ENCODE data around the gene DAP3. TPM values are rescaled to one million over a fixed set of nuclear protein-coding genes. Genes with fewer than 3 reads are reported as not detected.
"Not testable (repeated sequence)": the region's sequence is repeated elsewhere in the genome, so short reads cannot be mapped to it uniquely, and the experiment has no call there.

The DAP3 gene
- total RNA-seq = 100 to 1,000 TPM in 3 of 4 donors, 10 to 100 TPM in 1; 81.4 to 115 (median 107) TPM

DNA sequence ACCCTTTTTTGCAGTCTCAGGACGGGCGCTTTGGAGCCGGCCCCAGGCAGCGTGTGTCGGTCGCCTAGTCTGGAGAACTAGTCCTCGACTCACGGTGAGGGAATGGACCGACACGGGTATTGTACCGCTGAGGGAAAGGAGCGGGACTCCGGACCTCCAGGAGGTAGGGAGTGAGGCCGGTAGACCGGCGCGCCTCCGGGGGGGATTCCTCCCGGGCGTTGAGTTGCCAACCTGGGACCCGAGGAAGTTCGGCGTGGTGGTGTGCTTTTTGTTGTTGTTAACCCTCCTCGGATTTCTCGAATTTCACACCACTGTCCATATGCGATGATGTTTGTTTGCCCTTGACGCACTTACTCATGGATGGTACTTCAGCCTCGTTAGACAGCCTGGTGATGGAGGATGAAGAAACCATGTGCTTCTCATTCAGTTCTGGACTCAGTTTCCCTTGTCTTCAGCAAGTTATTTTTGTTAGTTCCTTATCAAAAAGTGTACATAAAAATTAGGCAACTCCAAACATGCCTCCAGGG lies at the start of gene DAP3:
Gene DAP3, plus strand, starts transcription at position 11 of the 527 bp plus-strand sequence. CDS start 20,689 bp downstream, outside the sequence.
- H3K27ac ChIP-seq = peak within 1 kb of the TSS; percentile 86 to 98 (median 96)
- H3K36me3 ChIP-seq = peaks cover 0 to 16% of the 10 kb centered on the region in 2 donors
- H3K27me3 ChIP-seq, ATAC-seq, H3K9me3 ChIP-seq: not testable (repeated sequence)
- TF ChIP-seq POLR2AphosphoS5 (IDR thresholded peaks at IDR 0.05) (peak; percentile 36), POLR2A (IDR thresholded peaks at IDR 0.05) (peak in 1 of 2 donors; percentile 32)
- H3K4me1 ChIP-seq = peaks cover 0 to 49% (median 13%) of the 10 kb centered on the region in 3 donors
- H3K4me3 ChIP-seq = peak within 1 kb of the TSS; percentile 85 to 96
- 0% methylated on average over 7 to 15 of the region's 28 CpGs for WGBS, 2 donors (ENCODE audit: low coverage in 1 of 2)

DNA sequence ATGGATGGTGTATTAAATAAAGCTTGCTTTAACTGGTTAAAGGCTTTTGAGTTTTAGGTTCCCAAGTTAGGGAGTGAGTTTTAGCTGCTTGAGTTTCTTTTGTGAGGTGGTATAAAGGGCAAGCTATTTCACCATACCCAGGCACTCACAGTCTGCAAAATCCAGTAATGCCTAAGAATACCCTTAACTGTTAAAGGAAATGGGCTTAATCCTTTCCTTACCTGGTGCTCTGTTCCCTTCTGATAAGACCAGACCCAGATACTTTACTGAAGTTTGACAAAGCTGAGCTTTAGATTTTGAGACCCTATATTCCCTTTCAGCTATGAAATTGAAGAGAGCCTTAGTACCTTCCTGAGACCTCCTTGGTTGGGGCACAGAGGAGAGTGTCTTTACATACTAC lies 48.5 kb upstream of the DAP3 start:
- Histone ChIP-seq H3K4me1 (peaks cover 0 to 7% (median 0%) of the 10 kb centered on the region in 3 donors), H3K36me3 (no peaks in the 10 kb centered on the region), H3K4me3 (no peak overlapping the region), H3K27ac (no peak overlapping the region), H3K27me3 (no peaks in the 10 kb centered on the region), H3K9me3 (peaks cover 0 to 17% (median 0%) of the 10 kb centered on the region in 3 donors)
- no peak for ATAC-seq
- TF ChIP-seq, protein P1, sequence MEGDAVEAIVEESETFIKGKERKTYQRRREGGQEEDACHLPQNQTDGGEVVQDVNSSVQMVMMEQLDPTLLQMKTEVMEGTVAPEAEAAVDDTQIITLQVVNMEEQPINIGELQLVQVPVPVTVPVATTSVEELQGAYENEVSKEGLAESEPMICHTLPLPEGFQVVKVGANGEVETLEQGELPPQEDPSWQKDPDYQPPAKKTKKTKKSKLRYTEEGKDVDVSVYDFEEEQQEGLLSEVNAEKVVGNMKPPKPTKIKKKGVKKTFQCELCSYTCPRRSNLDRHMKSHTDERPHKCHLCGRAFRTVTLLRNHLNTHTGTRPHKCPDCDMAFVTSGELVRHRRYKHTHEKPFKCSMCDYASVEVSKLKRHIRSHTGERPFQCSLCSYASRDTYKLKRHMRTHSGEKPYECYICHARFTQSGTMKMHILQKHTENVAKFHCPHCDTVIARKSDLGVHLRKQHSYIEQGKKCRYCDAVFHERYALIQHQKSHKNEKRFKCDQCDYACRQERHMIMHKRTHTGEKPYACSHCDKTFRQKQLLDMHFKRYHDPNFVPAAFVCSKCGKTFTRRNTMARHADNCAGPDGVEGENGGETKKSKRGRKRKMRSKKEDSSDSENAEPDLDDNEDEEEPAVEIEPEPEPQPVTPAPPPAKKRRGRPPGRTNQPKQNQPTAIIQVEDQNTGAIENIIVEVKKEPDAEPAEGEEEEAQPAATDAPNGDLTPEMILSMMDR (IDR thresholded peaks at IDR 0.05) = no peak
- TF ChIP-seq POLR2A (IDR thresholded peaks at IDR 0.05) (no peak), POLR2AphosphoS5 (IDR thresholded peaks at IDR 0.05) (no peak), EP300 (IDR thresholded peaks at IDR 0.05) (no peak)

DNA sequence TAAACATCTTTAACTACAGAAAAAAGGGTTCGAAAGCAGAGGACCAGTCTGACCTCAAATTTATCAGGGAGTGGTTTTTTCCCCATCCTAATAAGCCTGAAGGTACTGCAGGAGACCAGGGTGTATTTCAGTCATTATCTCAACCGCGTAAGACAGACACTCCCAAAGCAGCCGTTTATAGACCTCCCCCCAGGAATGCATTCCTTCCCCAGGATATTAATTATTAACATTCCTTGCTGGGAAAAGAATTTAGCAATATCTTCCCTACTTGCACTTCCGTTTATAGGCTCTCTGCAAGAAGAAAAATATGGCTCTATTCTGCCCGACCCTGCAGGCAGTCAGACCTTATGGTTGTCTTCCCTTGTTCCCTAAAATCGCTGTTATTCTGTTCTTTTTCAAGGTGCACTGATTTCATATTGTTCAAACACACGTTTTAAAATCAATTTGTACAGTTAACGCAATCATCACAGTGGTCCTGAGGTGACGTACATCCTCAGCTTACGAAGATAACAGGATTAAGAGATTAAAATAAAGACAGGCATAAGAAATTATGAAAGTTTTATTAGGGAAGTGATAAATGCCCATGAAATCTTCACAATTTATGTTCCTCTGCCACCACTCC lies 46.2 kb upstream of the DAP3 start:
- peaks cover 0 to 17% (median 0%) of the 10 kb centered on the region in 3 donors for H3K9me3 ChIP-seq
- H3K27me3 ChIP-seq, H3K27ac ChIP-seq, ATAC-seq, H3K4me3 ChIP-seq, H3K36me3 ChIP-seq: not testable (repeated sequence)
- H3K4me1 ChIP-seq = peaks cover 0 to 20% (median 3%) of the 10 kb centered on the region in 3 donors
- 78 to 84% methylated on average over 9 to 10 of the region's 11 CpGs for WGBS, 2 donors (ENCODE audit: low coverage in 1 of 2)

DNA sequence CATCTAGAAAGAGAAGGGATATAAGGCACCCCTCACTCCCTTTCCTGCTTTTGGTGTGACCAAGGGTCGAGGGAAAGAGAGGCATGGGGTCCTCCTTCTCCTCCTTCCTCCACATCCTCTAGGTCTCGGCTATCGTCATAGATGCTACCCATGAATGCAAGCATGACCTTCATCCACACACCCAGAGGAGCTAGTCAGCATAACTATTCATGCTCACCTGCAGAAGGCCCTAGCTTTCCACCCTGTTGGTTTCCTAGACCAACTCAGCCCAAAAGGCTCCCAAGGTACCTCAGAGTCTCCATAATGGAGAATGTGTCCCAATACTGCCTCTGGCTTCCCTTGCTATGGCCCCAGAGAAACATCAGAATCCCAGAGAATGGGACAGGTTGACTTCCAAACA lies 45.7 kb upstream of the DAP3 start:
- Histone ChIP-seq H3K36me3 (no peaks in the 10 kb centered on the region), H3K4me3 (no peak overlapping the region), H3K27me3 (no peaks in the 10 kb centered on the region), H3K4me1 (peaks cover 0 to 25% (median 3%) of the 10 kb centered on the region in 3 donors), H3K27ac (no peak overlapping the region), H3K9me3 (peaks cover 0 to 17% (median 0%) of the 10 kb centered on the region in 3 donors)
- TF ChIP-seq EP300 (IDR thresholded peaks at IDR 0.05) (no peak), POLR2A (IDR thresholded peaks at IDR 0.05) (no peak), POLR2AphosphoS5 (IDR thresholded peaks at IDR 0.05) (no peak)
- TF ChIP-seq, protein P1 (IDR thresholded peaks at IDR 0.05) = no peak
- no peak for ATAC-seq
- 100% methylated on average over 1 of the region's 3 CpGs; no CpG with 5 or more reads in 1 of the 2 donors for WGBS, 2 donors (ENCODE audit: low coverage in 1 of 2)

DNA sequence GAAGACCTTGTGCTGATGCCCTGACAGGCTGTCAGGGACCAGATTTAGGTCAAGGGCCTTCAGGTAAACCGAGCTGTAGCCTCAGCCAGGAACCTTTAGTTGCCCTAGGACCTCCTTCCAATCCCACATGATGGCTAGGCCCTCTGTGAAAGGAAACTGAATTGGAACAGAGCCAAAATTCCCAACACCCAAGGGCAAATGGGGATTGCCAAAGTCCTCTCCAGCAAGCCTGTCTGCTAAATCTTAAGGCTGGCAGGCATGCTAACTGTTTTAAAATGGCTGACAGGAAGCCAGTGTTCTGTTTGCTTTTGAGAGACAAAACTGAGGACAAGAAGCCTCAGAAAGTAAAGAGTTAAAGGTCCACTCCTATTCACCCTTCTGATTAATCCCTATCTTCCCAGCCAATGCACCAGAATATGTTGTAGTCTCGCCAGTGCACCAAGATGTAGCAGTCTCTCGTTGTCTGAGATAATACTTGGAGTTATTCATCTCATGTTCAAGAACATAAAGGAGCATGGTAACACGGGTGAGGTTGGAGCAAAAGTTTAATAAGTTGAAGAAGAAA lies 43.8 kb upstream of the DAP3 start:
- WGBS, 2 donors (ENCODE audit: low coverage in 1 of 2) = 53 to 59% methylated on average over 4 of the region's 4 CpGs
- H3K27ac ChIP-seq = no peak overlapping the region
- TF ChIP-seq POLR2AphosphoS5 (IDR thresholded peaks at IDR 0.05) (no peak), POLR2A (IDR thresholded peaks at IDR 0.05) (no peak), EP300 (IDR thresholded peaks at IDR 0.05) (no peak)
- TF ChIP-seq, protein P1 (IDR thresholded peaks at IDR 0.05) = no peak
- H3K4me1 ChIP-seq = peaks cover 0 to 34% (median 3%) of the 10 kb centered on the region in 3 donors
- ATAC-seq = no peak
- peaks cover 0 to 17% (median 0%) of the 10 kb centered on the region in 3 donors for H3K9me3 ChIP-seq
- H3K36me3 ChIP-seq = no peaks in the 10 kb centered on the region
- H3K4me3 ChIP-seq = no peak overlapping the region
- H3K27me3 ChIP-seq = no peaks in the 10 kb centered on the region
